Chondrocyte (in vitro differentiated cells): ENCODE results near the gene HEXB. TPM values are rescaled to one million over a fixed set of nuclear protein-coding genes. Genes with fewer than 3 reads are reported as not detected.

Source experiments
- DNase-seq: peaks from one replicate; pipeline ENCODE4 v3.0.0; 2021; ENCODE audit warnings: mixed read lengths, low spot score
- H3K27ac Mint-ChIP-seq: one replicate; pipeline ENCODE4 v1.8.0; 2021; ENCODE audit warnings: mild to moderate bottlenecking, moderate library complexity, mixed read lengths; ENCODE audit not compliant: unreplicated experiment
- H3K27me3 Mint-ChIP-seq: 2 replicates; pipeline ENCODE4 v1.8.0; 2021; ENCODE audit warnings: low read depth, mixed read lengths
- H3K36me3 Mint-ChIP-seq: 2 replicates; pipeline ENCODE4 v1.8.0; 2021; ENCODE audit warnings: low read depth, mixed read lengths
- H3K4me1 Mint-ChIP-seq: 2 replicates; pipeline ENCODE4 v1.8.0; 2021; ENCODE audit warnings: low read depth, mild to moderate bottlenecking, mixed read lengths
- H3K4me3 Mint-ChIP-seq: one replicate; pipeline ENCODE4 v1.8.0; 2021; ENCODE audit warnings: mild to moderate bottlenecking, moderate library complexity, mixed read lengths; ENCODE audit not compliant: unreplicated experiment
- H3K9me3 Mint-ChIP-seq: 2 replicates; pipeline ENCODE4 v1.8.0; 2021; ENCODE audit warnings: low read depth, mixed read lengths
- CTCF ChIP-seq: fragments of 200-600 bp; sonication (generic); IDR thresholded peaks from 2 replicates; pipeline ENCODE4 v1.5.0; 2021; ENCODE audit warnings: antibody characterized with exemption, mild to moderate bottlenecking, moderate library complexity
- total RNA-seq: library from RNA; stranded (reverse); gene quantifications from 3 replicates; pipeline ENCODE4 v1.2.1, GENCODE V29; 2021

The HEXB gene
- total RNA-seq, 1 donor from 2014 or later: 126 TPM

- H3K4me3 Mint-ChIP-seq: no peak overlapping the region
- no peak overlapping the region for H3K27ac Mint-ChIP-seq
- TF ChIP-seq CTCF: no peak
- no peaks in the 10 kb centered on the region for H3K36me3 Mint-ChIP-seq
- H3K9me3 Mint-ChIP-seq: no peaks in the 10 kb centered on the region
- no peak for DNase-seq
- no peaks in the 10 kb centered on the region for H3K4me1 Mint-ChIP-seq
- no peaks in the 10 kb centered on the region for H3K27me3 Mint-ChIP-seq
These were observed 5.1 kb upstream of the HEXB start for GRCh38 chr5:74679966-74680365.

DNA sequence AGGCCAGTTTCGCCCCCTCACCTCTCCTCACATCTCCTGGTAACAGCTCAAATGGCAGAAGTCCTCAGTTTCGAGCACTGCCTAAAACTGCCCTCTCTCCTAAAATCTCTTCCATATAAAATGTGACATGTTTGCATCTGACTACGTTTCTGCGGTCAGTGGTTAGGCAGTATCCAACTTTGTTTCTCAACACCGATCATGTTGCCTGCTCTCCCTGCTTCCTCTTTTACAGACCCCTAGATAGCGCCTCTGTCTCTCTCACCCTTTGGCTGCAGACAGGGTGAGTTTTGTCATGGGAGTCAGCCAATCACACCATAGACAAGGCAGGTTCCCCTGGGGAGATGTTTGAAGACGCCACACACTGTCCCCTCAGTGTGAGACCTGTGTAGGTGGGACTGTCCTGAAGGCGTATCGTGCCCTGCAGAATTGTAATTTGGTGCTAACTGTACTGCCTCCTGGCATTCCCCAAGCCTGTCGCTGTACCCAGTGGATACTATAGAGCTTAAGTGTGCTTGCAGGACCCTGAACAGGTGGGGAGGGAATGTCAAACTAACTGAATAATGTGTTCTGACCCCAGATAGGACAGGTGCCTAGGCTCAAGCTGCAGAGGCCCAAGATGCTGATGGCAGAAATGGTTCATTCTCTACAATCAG is 1.1 kb downstream of the HEXB start:
- DNase-seq: no peak
- H3K4me1 Mint-ChIP-seq: peaks cover 19% of the 10 kb centered on the region
- H3K9me3 Mint-ChIP-seq: no peaks in the 10 kb centered on the region
- no peaks in the 10 kb centered on the region for H3K27me3 Mint-ChIP-seq
- no peak for TF ChIP-seq CTCF
- peaks cover 3% of the 10 kb centered on the region for H3K36me3 Mint-ChIP-seq
- H3K27ac Mint-ChIP-seq: peak overlapping the region; percentile 57
- H3K4me3 Mint-ChIP-seq: peak overlapping the region; percentile 79

DNA sequence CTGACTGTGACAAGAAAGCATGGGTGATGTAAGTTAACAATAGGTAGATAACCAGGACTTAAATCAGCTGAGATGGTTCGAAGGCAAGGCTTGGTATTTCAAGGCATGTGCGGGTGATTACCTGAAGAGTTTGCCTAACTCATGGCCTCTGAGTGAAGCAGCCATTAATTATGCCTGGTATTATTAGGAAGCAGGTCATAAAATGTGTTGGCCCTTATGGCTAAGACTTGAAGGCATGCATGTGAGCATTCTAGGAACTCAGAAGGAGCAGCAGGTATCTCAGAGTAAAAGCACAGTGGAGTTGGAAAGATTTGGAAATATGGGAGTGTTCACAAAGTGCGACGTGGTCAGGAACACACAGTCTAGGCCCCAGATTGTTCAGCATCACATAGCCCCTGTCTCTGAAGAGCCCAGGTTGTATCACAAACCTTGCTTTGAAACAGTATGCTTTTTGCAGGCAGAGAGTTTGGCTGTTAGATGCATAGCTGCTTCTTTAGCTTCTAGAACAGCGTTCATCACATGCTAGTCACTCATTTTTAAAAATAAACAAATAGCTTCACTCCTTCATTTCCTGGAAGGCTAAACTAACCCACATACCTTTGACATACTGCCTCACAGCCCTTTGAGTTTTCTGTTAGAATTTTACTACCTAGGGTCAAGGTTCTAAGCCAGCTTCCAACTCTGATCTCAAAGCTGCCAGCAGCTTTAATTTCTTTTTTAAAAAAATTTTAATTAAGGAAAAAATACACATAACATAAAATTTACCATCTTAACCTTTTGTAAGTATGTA is 2.1 kb downstream of the HEXB start:
- no peak for TF ChIP-seq CTCF

GRCh38 chr5:74693191-74693590 is 8.2 kb downstream of the HEXB start:
- H3K9me3 Mint-ChIP-seq: no peaks in the 10 kb centered on the region
- no peaks in the 10 kb centered on the region for H3K4me1 Mint-ChIP-seq
- H3K36me3 Mint-ChIP-seq: peaks cover 15% of the 10 kb centered on the region
- no peaks in the 10 kb centered on the region for H3K27me3 Mint-ChIP-seq
- H3K27ac Mint-ChIP-seq: no peak overlapping the region
- no peak for DNase-seq
- no peak overlapping the region for H3K4me3 Mint-ChIP-seq
- TF ChIP-seq CTCF: no peak

More for the DNA sequence above, 2.1 kb downstream of the HEXB start:
- Mint-ChIP-seq H3K4me3 (no peak overlapping the region), H3K9me3 (no peaks in the 10 kb centered on the region), H3K4me1 (peaks cover 19% of the 10 kb centered on the region), H3K27me3 (no peaks in the 10 kb centered on the region), H3K36me3 (peaks cover 3% of the 10 kb centered on the region), H3K27ac (no peak overlapping the region)
- DNase-seq: no peak

GRCh38 chr5:74717596-74717995 is 32.6 kb downstream of the HEXB start:
- no peak overlapping the region for H3K4me3 Mint-ChIP-seq
- no peaks in the 10 kb centered on the region for H3K27me3 Mint-ChIP-seq
- no peak overlapping the region for H3K27ac Mint-ChIP-seq
- H3K9me3 Mint-ChIP-seq: no peaks in the 10 kb centered on the region
- H3K4me1 Mint-ChIP-seq: no peaks in the 10 kb centered on the region
- no peak for DNase-seq
- TF ChIP-seq CTCF: no peak
- peaks cover 25% of the 10 kb centered on the region for H3K36me3 Mint-ChIP-seq
